Measurements from ENCODE around the gene HOXB7. TPM values are rescaled to one million over a fixed set of nuclear protein-coding genes. Genes with fewer than 3 reads are reported as not detected.

The HOXB7 gene
- total RNA-seq, 1 donor from 2014 or later, result 1.0 TPM

DNA sequence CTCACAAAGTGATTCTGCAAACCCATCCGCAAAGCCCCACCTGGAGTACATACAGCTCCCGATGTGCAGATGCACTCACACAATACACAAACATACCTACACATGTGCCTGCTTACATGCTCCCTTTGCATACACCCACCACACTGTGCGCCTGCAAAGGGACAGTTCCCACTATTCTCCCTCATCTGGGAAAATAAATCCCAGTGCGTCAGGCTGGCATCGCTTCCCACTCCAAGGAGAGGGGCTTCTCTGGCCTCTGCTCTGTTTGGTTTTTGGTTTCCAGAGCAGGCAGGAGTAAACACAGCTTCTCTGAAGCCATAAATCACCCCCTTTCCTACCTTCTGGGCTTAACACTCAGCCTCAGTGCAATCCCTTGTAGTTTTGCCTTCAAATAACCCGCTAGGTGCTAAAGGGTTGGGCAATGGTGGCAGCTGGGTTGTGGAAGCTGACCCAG, 47.4 kb downstream of the HOXB7 start:
- Histone ChIP-seq H3K9ac (ENCODE audit: low read depth in 1 of 3, low read length in 3 of 3) (no peak overlapping the region), H3K36me3 (ENCODE audit: control insufficient read depth in 3 of 3, insufficient read depth in 3 of 3, low read length in 3 of 3) (peaks cover 0 to 5% (median 0%) of the 10 kb centered on the region in 3 donors), H3K27ac (ENCODE audit: low read depth, low read length) (no peak overlapping the region), H3K4me3 (ENCODE audit: low read length in 3 of 3) (no peak overlapping the region), H3K9me3 (ENCODE audit: control insufficient read depth in 3 of 3, low read length in 3 of 3) (no peaks in the 10 kb centered on the region), H3K27me3 (ENCODE audit: control insufficient read depth in 3 of 3, insufficient read depth in 3 of 3, low read length in 3 of 3) (peaks cover 19 to 87% (median 68%) of the 10 kb centered on the region in 3 donors), H3K4me1 (ENCODE audit: control insufficient read depth in 3 of 3, insufficient read depth in 3 of 3, low read length in 3 of 3) (peaks cover 4 to 24% (median 12%) of the 10 kb centered on the region in 3 donors)

GRCh38 chr17:48562934-48563333, 47.9 kb downstream of the HOXB7 start:
- peaks cover 19 to 87% (median 66%) of the 10 kb centered on the region in 3 donors for H3K27me3 ChIP-seq (ENCODE audit: control insufficient read depth in 3 of 3, insufficient read depth in 3 of 3, low read length in 3 of 3)
- no peaks in the 10 kb centered on the region for H3K9me3 ChIP-seq (ENCODE audit: control insufficient read depth in 3 of 3, low read length in 3 of 3)
- H3K36me3 ChIP-seq (ENCODE audit: control insufficient read depth in 3 of 3, insufficient read depth in 3 of 3, low read length in 3 of 3), result peaks cover 0 to 5% (median 0%) of the 10 kb centered on the region in 3 donors
- H3K27ac ChIP-seq (ENCODE audit: low read depth, low read length), result no peak overlapping the region
- H3K4me1 ChIP-seq (ENCODE audit: control insufficient read depth in 3 of 3, insufficient read depth in 3 of 3, low read length in 3 of 3), result peaks cover 4 to 24% (median 12%) of the 10 kb centered on the region in 3 donors
- H3K9ac ChIP-seq (ENCODE audit: low read depth in 1 of 3, low read length in 3 of 3), result no peak overlapping the region
- no peak overlapping the region for H3K4me3 ChIP-seq (ENCODE audit: low read length in 3 of 3)

DNA sequence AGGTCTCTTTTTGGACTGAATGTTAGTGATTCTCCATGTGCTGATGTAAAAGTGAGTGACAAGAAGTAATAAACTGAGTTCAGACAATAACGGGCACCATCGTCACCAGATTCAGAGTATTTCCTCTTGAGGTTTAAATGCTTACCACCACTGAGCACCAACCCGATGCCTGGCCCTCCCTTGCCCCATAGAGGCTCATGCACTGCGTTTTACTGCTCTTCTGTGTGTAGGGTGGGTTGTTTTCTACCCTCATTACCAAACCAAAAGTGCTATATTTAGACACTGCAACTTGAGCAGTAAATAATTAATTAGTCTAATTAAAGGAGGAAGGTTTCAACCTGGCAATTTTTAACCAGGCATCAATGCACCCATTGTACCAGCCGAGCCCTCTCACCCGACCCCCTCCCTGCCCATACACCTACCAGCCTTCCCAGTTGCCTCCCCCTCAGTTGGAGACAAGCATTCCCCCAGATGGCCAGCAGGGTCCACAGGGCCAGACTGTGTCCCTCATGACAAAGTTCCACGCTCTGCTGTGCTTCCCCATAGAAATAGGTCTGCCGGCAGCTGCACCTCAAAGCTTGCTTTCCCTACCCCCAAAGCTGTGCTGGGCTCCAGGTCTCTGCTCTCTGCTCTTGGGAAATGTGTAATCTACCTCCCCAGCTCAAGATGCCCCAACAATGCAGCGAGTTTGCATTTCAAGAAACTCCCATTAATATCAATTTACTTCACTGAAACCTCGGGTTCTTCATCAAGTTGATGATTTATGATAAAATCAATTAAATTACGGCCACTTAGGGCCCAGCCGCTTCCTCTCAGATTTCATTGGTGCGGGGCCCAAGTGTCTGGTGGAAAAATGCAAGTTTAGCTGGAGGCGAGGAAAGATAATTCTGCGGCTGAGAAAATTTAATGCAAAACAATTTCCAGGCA, 48.7 kb downstream of the HOXB7 start:
- H3K27ac ChIP-seq (ENCODE audit: low read depth, low read length), result no peak overlapping the region
- peaks cover 0 to 5% (median 0%) of the 10 kb centered on the region in 3 donors for H3K36me3 ChIP-seq (ENCODE audit: control insufficient read depth in 3 of 3, insufficient read depth in 3 of 3, low read length in 3 of 3)
- peaks cover 4 to 25% (median 10%) of the 10 kb centered on the region in 3 donors for H3K4me1 ChIP-seq (ENCODE audit: control insufficient read depth in 3 of 3, insufficient read depth in 3 of 3, low read length in 3 of 3)
- H3K27me3 ChIP-seq (ENCODE audit: control insufficient read depth in 3 of 3, insufficient read depth in 3 of 3, low read length in 3 of 3), result peaks cover 19 to 90% (median 60%) of the 10 kb centered on the region in 3 donors
- H3K4me3 ChIP-seq (ENCODE audit: low read length in 3 of 3), result no peak overlapping the region
- H3K9ac ChIP-seq (ENCODE audit: low read depth in 1 of 3, low read length in 3 of 3), result no peak overlapping the region
- H3K9me3 ChIP-seq (ENCODE audit: control insufficient read depth in 3 of 3, low read length in 3 of 3), result no peaks in the 10 kb centered on the region

DNA sequence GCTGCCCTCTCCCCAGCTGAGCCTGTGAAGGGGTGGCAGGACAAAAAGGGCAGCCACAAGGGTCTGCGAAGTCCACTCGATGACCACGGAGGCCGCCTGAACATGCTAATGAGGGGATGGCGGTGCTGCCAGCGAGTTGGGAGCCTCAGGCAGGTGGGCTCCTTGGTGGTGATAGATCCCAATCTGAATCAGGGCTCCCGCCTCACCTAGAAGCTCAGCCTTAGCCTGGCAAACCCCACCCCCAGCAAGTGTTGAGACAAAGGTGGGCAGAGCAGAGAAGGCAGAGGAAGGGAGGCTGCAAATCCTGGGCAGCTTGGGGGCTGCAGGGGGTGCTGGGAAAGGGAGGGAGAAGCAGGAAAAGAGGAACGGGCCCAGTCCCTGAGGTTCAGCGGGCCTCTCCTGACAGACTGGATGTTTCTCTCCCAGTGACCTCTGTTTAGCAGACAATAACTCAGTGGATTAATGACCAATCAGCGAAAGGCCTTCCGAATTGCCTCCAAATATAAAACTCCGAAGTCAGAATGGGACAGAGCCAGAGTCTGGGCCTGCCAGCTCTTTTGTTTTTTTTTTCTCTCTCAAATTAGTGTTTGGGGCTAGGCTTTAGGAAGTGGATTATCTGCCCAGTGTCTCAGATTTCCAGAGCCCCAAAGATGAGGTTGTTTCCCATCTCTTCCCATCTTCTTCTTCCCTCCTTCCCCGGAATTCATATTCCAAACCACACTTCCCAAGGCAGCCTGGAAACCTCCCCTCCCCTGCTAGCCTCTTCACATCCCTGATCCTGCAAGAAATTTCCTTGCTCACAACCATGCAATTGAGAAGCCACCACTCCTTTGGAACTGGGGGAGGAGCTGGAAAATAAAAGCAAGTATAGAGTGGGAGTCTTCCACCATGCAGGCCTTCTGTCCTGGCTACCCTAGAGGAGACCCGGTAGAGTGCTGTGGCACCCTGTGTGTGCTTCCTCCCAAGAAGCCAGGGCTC, 50.7 kb downstream of the HOXB7 start:
- H3K27me3 ChIP-seq (ENCODE audit: control insufficient read depth in 3 of 3, insufficient read depth in 3 of 3, low read length in 3 of 3), result peaks cover 9 to 80% (median 48%) of the 10 kb centered on the region in 3 donors
- H3K9me3 ChIP-seq (ENCODE audit: control insufficient read depth in 3 of 3, low read length in 3 of 3), result no peaks in the 10 kb centered on the region
- no peak overlapping the region for H3K4me3 ChIP-seq (ENCODE audit: low read length in 3 of 3)
- H3K4me1 ChIP-seq (ENCODE audit: control insufficient read depth in 3 of 3, insufficient read depth in 3 of 3, low read length in 3 of 3), result peaks cover 3 to 17% (median 5%) of the 10 kb centered on the region in 3 donors
- no peak overlapping the region for H3K27ac ChIP-seq (ENCODE audit: low read depth, low read length)
- peaks cover 0 to 5% (median 0%) of the 10 kb centered on the region in 3 donors for H3K36me3 ChIP-seq (ENCODE audit: control insufficient read depth in 3 of 3, insufficient read depth in 3 of 3, low read length in 3 of 3)
- no peak overlapping the region for H3K9ac ChIP-seq (ENCODE audit: low read depth in 1 of 3, low read length in 3 of 3)

DNA sequence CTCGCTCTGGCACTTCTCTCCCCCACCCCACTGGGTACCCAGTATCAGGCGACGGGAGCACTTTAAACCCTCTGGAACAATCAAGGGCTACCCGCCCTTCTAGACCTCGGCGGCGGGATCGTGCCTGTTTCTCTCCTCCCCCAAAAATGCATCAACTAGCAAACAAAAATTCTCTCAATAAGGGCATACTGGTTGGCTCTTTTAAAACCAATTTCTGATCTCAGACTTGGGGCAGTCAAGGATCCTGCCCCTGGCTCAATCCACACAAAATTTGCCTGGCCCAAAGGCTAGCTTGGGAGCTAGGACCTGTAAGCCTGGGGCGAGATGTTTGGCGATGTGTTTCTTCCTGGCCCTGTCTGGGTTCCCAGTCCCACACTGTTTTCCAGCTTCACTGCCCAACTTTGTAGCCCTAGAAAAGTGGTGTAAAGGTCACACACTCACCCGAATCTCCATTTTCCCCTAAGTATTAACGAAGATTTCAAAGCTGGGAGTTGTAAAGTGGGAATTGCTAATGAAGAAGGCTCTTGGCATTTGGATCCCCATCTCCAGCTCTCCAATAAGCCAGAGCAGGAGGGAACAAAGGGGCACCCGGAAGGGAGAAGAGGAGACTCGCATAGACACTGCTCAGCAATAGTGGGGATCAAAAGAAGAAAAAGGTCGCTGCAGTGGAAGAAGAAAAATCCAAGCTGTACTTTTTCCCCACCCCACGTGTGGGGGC, 51.5 kb downstream of the HOXB7 start:
- Histone ChIP-seq H3K27ac (ENCODE audit: low read depth, low read length) (no peak overlapping the region), H3K4me1 (ENCODE audit: control insufficient read depth in 3 of 3, insufficient read depth in 3 of 3, low read length in 3 of 3) (peaks cover 0 to 13% (median 3%) of the 10 kb centered on the region in 3 donors), H3K36me3 (ENCODE audit: control insufficient read depth in 3 of 3, insufficient read depth in 3 of 3, low read length in 3 of 3) (peaks cover 0 to 5% (median 0%) of the 10 kb centered on the region in 3 donors), H3K27me3 (ENCODE audit: control insufficient read depth in 3 of 3, insufficient read depth in 3 of 3, low read length in 3 of 3) (peaks cover 6 to 80% (median 48%) of the 10 kb centered on the region in 3 donors), H3K9me3 (ENCODE audit: control insufficient read depth in 3 of 3, low read length in 3 of 3) (no peaks in the 10 kb centered on the region), H3K4me3 (ENCODE audit: low read length in 3 of 3) (no peak overlapping the region), H3K9ac (ENCODE audit: low read depth in 1 of 3, low read length in 3 of 3) (no peak overlapping the region)

DNA sequence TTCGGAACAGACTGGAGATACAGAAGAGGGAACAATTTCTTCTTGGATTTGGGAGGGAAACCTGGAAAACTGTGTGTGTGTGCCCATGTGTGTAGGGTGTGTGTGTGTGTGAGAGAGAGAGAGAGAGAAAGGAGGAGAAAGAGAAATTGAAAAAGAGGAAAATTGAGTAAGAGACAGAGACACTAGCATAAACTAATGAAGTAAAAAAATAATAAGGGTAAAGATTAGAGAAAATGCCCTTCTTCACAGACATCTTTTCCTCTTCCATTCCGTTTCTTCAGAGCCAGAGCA, 52.0 kb downstream of the HOXB7 start:
- Histone ChIP-seq H3K27me3 (ENCODE audit: control insufficient read depth in 3 of 3, insufficient read depth in 3 of 3, low read length in 3 of 3) (peaks cover 7 to 84% (median 53%) of the 10 kb centered on the region in 3 donors), H3K36me3 (ENCODE audit: control insufficient read depth in 3 of 3, insufficient read depth in 3 of 3, low read length in 3 of 3) (peaks cover 0 to 5% (median 0%) of the 10 kb centered on the region in 3 donors), H3K4me1 (ENCODE audit: control insufficient read depth in 3 of 3, insufficient read depth in 3 of 3, low read length in 3 of 3) (peaks cover 0 to 14% (median 3%) of the 10 kb centered on the region in 3 donors), H3K27ac (ENCODE audit: low read depth, low read length) (no peak overlapping the region), H3K9me3 (ENCODE audit: control insufficient read depth in 3 of 3, low read length in 3 of 3) (no peaks in the 10 kb centered on the region), H3K4me3 (ENCODE audit: low read length in 3 of 3) (no peak overlapping the region), H3K9ac (ENCODE audit: low read depth in 1 of 3, low read length in 3 of 3) (no peak overlapping the region)

- peaks cover 0 to 14% (median 3%) of the 10 kb centered on the region in 3 donors for H3K4me1 ChIP-seq (ENCODE audit: control insufficient read depth in 3 of 3, insufficient read depth in 3 of 3, low read length in 3 of 3)
- H3K36me3 ChIP-seq (ENCODE audit: control insufficient read depth in 3 of 3, insufficient read depth in 3 of 3, low read length in 3 of 3), result peaks cover 0 to 5% (median 0%) of the 10 kb centered on the region in 3 donors
- no peaks in the 10 kb centered on the region for H3K9me3 ChIP-seq (ENCODE audit: control insufficient read depth in 3 of 3, low read length in 3 of 3)
- H3K27ac ChIP-seq (ENCODE audit: low read depth, low read length), result no peak overlapping the region
- peaks cover 7 to 84% (median 50%) of the 10 kb centered on the region in 3 donors for H3K27me3 ChIP-seq (ENCODE audit: control insufficient read depth in 3 of 3, insufficient read depth in 3 of 3, low read length in 3 of 3)
- no peak overlapping the region for H3K4me3 ChIP-seq (ENCODE audit: low read length in 3 of 3)
- no peak overlapping the region for H3K9ac ChIP-seq (ENCODE audit: low read depth in 1 of 3, low read length in 3 of 3)
Measured at GRCh38 chr17:48558057-48558830, 52.6 kb downstream of the HOXB7 start.
